NCI-H748 (cell line): ENCODE data around the gene PRKAA1.
A peak's percentile ranks its signal among the peaks of the same experiment; 100 is the strongest.
"Not testable (repeated sequence)": the region's sequence is repeated elsewhere in the genome, so short reads cannot be mapped to it uniquely, and the experiment has no call there.

ENCODE experiments used
- DNase-seq: peaks from one replicate; lab custom pipeline; 2025; ENCODE audit not compliant: unreplicated experiment; lab: John Stamatoyannopoulos, UW

The PRKAA1 gene

DNA sequence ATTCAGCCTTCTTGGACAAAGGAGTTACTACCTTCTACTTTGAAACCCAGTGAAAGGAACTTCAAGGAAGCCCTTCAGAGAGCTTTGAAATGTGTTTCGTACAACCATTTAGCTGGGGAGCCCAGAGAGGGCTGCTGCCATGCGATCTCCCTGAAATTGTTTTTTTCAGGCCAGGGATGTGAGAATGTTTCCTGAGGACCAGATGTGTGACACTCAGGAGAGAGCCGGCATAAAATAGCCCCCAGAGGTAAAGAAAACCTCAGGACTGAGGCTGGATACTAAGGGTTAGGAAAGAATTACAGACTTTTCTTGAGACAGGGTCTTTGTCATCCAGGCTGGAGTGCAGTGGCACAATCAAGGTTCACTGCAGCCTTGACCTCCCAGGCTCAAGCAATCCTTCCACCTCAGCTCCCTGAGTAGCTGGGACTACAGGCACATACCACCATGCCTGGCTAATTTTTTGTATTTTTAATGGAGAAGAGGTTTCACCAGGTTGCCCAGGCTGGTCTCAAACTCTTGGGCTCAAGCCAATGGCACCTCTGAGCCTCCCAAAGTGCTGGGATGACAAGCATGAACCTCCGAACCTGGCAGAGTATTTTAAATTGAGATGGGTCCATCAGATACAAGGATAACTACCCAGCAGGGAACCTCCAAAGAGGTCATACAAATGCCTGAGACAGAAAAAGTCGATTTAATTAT, 28.5 kb upstream of the PRKAA1 start:
- DNase-seq = no peak

DNA sequence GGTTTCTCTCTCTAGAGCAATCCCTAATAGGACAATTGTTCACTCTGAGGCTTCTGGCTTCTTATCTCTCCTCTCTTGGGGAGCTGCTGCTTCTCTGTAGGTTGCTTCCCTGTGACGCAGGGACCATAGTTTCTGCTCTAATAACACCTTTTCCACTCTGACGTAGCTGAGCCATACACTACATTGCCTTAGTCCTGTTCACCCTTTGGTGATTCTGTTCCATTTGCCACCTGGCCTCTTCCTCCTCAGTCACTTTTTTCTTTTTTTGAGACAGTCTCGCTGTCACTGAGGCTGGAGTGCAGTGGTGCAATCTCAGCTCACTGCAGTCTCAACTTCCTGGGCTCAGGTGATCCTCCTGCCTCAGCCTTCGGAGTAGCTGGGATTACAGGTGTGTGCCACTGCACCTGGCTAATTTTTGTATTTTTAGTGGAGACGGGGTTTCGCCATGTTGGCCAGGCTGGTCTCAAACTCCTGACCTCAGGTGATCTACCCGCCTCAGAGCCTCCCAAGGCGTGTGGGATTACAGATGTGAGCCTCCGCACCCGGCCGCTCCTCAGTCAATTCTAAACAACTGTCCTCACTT, 27.4 kb upstream of the PRKAA1 start:
- not testable (repeated sequence) for DNase-seq

DNA sequence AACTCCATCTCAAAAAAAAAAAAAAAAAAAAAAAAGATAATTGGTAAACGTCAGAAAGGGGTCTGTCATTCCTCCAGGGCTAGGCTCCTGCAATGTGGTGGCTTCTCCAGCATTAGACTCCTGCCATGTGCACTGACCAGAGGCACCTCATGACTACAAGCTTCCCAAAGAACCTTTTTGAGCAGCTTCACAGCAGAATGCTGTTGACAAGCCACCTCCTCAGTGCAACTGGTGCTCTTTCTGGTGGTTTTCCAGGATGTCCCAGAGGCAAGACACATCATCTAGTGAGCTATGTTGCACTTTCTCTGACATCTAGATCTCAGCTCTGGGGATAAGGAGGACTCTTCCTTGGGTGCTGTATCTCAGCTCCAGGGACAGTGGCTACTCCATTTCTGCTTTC, 25.3 kb upstream of the PRKAA1 start:
- DNase-seq = no peak

DNA sequence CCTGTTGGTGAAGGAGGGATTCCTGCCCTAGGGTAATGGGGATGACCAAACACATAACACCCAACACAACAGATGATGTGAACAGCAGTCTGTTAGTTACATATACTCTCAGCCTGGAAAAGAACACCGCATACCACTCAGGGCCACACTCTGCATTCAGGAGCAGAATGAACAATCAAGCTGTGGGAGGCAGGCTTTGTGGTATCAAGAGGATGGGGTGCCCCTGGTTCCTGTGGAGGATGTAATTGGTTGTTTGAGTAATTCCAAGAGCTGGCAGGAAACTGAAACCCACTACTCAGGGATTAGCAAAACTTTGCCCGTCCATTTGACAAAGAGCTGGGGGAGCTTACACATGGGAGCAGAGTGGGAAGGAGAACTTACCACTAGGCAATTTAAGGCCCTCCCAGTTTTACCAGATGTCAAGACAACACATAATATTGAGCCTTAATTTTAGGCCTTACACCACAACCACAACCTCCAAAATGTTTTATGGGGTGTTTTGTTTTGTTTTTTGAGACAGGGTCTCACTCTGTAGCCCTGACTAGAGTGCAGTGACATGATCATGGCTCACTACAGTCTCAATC, 15.6 kb upstream of the PRKAA1 start:
- no peak for DNase-seq

DNA sequence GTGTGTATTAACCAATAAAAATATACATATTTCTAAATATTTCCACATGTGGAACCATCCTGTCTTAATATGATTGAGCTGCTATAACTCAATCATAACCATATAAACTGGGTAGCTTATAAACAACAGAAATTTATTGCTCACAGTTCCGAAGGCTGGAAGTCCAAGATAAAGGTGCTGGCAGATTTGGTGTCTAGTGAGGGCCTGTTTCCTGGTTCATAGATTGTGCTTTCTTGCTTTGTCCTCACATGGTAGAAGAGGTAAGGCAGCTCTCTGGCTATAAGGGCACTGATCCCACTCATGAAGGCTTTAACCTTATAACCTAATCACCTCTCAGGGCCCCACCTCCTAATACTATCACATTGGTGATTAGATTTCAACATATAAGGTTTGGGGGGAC, 14.0 kb upstream of the PRKAA1 start:
- no peak for DNase-seq

DNA sequence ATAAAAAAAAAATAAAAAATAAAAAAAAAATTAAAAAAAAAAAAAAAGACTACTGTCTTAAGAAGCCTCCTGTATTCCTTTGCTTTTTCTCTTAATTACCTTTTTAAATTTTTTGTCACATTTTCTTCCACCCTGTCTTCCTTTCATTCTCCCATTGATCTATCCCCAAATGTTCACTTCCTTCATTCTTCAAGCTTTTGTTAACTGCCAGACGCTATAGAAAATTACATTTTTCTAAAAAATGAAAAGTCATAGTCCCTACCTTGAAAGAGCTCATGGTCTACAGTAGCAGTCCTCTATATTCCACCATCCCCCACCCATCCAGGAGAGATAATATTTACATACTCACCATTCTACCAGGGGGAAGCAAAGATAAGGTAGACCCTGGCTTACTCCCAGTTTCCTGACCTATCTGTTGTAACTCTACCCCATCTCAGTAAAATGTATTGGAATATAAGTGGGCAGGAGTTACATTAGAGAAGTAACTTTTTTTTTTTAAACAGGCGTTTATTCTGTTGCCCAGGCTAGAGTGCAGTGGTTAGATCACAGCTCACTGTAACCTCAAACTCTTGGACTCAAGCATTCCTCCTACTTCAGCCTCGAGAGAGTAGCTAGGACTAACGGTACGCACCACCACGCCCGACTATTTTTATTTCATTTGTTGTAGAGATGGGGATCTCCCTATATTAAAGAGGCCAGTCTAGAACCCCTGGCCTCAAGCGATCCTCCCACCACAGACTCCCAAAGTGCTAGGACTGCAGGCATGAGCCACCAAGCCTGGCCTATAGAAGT, 3.8 kb upstream of the PRKAA1 start:
- no peak for DNase-seq

DNA sequence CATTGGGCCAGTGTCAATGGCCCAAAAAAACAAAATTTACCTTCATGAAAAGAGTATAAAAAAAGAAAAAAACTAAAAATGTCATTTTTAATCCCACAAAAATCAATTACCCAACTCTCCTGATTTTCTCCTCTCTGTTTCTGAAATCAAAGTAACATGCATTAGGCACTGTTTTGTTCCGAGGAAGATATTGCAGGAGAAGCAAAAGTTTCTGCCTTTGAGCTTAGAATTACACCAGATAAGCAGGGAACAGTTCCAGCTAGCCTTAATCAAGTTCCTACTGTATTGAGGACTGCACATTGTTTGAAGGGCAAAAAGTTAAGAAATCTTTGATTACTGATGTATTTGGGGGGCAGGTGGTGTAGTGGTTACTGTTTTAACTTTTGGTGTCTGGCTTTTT, 1.1 kb upstream of the PRKAA1 start:
- DNase-seq = no peak

DNA sequence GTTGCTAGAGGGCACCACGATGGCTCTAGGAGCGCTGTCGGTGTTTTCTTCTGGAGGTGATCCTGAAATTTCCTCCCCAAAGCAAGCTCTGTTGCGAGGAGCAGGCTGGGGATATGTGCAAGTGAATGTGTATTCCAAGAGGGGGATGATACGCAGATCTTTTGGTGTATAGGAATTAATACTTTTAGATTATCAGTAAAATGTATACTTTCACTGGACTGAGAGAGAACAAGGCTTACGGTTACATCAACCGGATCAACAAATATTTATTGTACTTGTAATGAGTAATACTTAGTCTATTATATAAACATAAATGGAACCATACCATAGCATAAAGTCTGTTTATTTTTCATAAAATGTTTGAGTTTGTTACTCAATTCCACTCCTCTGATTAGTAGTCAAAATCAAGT, 632 bp upstream of the PRKAA1 start:
- DNase-seq = no peak

DNA sequence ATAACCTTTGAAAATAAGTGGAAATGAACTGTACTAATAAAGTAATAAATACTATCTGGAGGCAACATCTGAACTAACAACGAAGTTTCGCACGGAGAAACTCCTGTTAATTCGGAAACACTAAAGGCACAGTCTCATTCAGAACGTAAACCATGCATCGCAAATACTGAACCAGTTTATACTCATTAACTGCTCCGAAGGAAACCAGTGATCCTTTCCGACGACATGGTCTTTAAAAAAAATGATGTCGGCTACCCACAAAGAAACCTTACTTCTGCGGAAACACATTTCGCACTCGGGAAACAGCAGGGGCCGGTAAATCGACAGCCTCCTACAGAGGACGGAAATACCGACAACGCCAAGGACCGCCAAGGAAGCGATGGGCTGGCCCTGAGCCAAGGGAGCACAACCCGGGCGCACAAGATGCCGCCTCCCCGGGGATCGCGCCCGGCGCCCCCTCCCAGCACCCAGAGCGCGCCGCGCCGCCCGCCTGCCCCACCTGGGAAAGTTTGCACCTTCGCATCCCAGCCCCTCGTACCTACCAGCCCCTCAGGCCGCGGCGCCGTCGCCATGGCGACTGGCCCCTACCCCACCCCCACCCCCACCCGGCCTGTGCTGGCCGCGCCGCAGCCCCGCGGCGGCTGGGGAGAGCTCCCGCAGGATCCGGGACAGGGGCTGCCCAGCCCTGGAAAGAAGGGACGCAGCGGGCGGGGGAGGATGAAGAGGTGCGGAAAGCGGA, 732 bp downstream of the PRKAA1 start:
- peak; percentile 96 for DNase-seq

DNA sequence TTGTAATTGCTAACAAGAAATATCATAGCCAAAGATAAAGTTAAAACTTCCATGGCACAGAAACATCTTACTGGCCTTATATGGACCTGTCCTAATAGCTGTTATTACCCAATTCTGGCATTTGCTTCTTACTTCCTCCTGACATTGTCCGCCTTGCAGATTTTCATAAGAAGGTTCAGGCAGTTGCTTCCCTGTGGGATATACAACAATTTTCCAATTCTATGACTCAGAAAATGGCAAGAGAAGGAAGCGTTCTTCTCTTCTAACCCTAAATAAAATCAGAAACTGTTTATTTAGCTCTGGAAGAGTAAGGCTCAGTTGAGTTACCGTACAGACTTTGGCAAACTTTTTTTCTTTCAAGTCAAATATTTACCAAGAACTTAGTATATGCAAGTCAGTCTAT, 1.7 kb downstream of the PRKAA1 start:
- DNase-seq = peak; percentile 22

DNA sequence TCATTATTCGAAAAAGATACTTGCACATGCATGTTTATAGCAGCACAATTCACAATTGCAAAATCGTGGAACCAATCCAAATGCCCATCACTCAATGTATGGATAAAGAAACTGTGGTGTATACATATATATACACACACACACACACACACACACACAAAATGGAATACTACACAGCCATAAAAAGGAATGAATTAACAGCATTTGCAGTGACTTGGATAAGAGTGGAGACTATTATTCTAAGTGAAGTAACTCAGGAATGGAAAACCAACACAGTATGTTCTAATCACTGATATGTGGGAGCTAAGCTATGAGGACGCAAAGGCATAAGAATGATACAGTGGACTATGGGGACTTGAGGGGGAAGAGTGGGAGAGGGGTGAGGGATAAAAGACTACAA, 3.3 kb downstream of the PRKAA1 start:
- DNase-seq = not testable (repeated sequence)

DNA sequence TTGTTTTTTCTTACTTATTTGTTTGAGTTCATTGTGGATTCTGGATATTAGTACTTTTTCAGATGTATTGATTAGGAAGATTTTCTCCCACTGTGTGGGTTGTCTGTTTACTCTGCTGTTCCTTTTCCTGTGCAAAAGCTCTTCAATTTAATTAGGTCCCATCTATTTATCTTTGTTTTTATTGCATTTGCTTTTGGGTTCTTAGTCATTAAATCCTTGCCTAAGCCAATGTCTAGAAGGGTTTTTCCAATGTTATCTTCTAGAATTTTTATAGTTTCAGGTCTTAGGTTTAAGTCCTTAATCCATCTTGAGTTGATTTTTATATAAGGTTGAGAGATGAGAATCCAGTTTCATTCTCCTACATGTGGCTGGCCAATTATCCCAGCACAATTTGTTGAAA, 3.8 kb downstream of the PRKAA1 start:
- DNase-seq = not testable (repeated sequence)

DNA sequence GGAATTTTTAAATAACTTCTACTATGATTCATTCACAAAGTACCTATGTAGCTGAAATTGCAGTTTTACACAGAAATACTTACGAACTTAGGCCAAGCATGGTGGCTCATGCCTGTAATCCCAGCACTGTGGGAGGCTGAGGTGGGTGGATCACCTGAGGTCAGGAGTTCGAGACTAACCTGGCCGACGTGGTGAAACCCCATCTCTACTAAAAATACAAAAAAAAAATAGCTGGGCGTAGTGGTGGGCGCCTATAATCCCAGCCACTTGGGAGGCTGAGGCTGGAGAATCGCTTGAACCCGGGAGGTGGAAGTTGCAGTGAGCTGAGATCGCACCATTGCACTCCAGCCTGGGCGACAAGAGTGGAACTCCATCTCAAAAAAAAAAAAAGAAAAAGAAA, 5.5 kb downstream of the PRKAA1 start:
- DNase-seq = not testable (repeated sequence)

DNA sequence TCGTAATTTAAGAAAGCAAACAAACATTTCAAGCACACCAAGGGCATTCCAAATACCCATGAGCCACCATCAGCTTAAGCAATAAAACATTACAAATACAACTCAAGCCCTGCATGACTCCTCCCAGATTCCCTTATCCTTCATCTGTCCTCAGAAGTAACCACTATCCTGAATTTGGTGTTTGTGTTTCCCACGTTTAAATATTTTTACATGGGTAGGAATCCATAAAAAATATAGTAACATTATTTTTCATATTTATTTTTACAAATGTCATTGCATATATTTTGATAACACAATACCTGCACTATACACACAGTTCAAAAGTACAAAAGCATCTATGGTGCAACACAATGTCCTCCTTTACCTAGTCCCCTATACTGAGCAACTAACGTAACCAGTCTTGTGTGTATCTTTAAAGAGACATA, 6.4 kb downstream of the PRKAA1 start:
- no peak for DNase-seq

DNA sequence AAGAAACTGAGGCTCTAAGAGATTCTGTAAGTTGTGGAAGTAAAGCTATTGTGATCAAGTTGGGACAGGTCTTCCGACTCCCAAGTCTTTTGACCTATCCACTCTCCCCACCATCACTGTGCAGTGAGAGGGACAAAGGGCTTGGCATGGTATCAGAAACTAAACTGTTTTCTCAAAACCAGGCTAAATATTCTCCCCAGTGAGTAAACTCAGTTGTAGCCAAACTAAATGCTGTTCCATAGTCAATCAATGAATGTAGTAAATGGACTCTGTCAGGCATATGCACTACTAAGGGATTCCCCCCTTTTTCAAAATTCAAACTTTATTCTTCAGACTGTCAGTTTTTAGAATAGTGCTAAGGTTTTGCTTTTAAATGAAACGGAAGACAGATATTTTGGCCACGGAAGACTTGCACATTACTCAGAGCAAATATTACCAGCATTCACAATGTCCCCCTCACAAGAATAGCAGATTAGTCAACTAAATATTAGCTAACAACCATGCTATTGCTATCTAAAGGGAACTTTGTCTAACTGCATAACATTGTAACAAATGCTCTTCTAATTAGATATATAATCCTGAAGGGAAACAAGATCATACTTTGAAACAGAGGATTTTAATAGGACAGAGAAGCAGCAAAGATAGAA, 7.1 kb downstream of the PRKAA1 start:
- DNase-seq = no peak

DNA sequence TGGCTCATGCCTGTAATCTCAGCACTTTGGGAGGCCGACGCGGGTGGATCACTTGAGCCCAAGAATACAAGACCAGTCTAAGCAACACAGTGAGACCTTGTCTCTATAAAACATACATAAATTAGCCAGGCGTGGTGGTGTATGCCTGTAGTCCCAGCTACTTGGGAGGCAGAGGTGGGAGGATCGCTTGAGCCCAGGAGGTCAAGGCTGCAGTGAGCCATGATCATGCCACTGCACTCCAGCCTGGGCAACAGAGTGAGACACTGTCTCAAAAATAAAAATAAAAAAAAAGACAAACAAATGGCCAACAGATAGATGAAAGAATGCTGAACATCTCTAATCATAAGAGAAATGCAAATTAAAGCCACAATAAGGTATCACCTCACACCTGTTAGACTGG, 9.2 kb downstream of the PRKAA1 start:
- DNase-seq = not testable (repeated sequence)

DNA sequence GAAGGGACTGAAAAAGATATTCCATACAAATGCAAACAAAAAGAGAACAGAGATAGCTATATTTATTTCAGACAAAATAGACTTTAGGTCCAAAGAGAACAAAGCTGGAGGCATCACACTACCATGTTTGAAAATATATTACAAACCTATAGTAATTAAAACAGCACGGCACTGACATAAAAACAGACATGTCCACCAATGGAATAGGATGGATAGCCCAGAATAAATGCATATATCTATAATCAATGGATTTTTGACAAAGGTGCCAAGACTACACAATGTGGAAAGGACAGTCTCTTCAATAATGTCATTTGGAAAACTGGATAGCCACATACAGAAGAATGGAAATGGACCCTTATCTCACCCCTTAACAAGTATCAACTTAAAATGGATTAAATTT, 10.2 kb downstream of the PRKAA1 start:
- DNase-seq = no peak

DNA sequence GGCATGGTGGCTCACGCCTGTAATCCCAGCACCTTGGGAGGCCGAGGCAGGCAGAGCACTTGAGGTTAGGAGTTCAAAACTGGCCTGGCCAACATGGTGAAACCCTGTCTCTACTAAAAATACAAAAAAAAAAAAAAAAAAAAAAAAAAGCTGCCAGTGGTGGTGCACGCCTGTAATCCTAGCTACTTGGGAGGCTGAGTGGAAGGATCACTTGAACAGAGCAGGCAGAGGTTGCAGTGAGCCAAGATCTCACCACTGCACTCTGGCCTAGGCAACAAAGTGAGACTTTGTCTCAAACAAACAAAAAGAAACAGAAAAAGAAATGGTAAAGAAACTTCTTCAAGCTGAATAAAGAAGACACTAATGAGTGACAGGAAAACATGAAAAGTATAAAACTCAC, 11.5 kb downstream of the PRKAA1 start:
- not testable (repeated sequence) for DNase-seq

DNA sequence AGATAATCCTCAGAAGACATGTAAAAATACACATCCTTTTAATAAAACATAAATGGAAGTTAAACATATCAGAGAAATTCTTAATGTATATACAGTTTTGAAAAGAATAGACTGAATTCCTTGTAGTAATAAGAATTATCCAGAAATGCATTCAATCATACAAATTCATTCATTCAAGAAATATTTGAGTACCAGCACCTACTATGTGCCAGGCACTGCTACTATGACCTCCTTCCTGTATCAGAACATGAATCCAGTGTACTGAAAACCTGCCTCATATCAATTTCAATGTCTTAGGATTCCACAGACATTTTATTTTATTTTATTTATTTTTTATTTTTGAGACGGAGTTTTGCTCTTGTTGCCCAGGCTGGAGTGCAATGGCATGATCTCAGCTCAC, 13.3 kb downstream of the PRKAA1 start:
- DNase-seq = no peak

DNA sequence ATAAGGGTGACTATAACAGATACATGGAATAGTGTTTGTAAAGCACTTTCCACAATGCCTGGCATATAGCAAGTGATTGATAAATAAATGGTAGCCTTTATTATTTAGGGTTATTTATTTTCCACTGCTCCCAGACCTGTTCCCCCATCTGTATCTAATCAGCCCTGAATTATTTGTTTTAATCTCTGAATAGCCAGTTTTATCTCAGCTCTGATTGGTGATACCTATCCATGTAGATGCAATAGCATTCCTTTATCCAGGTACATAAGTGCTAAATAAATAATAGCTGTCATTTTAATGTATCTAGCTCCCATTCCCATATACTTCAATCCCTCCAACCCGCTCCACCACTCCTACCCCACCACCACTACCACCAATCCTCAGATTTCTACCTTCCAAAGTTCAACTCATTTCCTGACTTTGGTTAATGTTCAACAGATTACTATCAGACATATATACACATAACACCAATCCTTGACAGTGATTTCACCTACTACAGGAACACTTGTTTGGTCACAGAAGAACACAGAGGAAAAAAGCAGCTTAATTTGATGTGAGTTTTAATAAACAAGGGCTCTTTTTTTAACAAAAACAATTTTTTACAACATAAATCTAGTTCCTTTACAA, 14.0 kb downstream of the PRKAA1 start:
- DNase-seq = no peak
